MM.1S (cell line): Measurements from ENCODE around the gene PI4KA.
"Not testable (repeated sequence)": the region's sequence is repeated elsewhere in the genome, so short reads cannot be mapped to it uniquely, and the experiment has no call there.

Experiments used
- DNase-seq: peaks from one replicate; pipeline ENCODE4 v3.0.0-alpha.2; 2015
- H2AFZ ChIP-seq: fragments of 300-600 bp; sonication (generic); 2 replicates; pipeline ENCODE4 v1.6.0; 2016; ENCODE audit warnings: antibody characterized with exemption, low read length
- H3F3A ChIP-seq: fragments of 300-600 bp; sonication (generic); 2 replicates; pipeline ENCODE4 v1.6.1; 2016; ENCODE audit warnings: mild to moderate bottlenecking, antibody characterized with exemption, low read length, moderate library complexity, mixed read lengths; ENCODE audit not compliant: insufficient read depth
- H3K27ac ChIP-seq: fragments of 300-600 bp; sonication (generic); 2 replicates; pipeline ENCODE4 v1.5.1; 2016; ENCODE audit warnings: mild to moderate bottlenecking, low read length
- H3K27me3 ChIP-seq: fragments of 300-600 bp; sonication (generic); replicated peaks from 2 replicates; pipeline ENCODE4 v1.6.0; 2016; ENCODE audit warnings: low read length; ENCODE audit not compliant: insufficient read depth
- H3K36me3 ChIP-seq: fragments of 300-600 bp; sonication (generic); replicated peaks from 2 replicates; pipeline ENCODE4 v1.6.1; 2016; ENCODE audit warnings: mild to moderate bottlenecking, low read length, mixed read lengths; ENCODE audit not compliant: insufficient read depth
- H3K4me1 ChIP-seq: fragments of 300-600 bp; sonication (generic); 2 replicates; pipeline ENCODE4 v1.6.1; 2016; ENCODE audit warnings: low read length, mixed read lengths
- H3K4me2 ChIP-seq: fragments of 300-600 bp; sonication (generic); 2 replicates; pipeline ENCODE4 v1.6.0; 2016; ENCODE audit warnings: low read depth, low read length
- H3K4me3 ChIP-seq: fragments of 300-600 bp; sonication (generic); 2 replicates; pipeline ENCODE4 v1.5.1; 2016; ENCODE audit warnings: low read length, mixed read lengths
- H3K79me2 ChIP-seq: fragments of 300-600 bp; sonication (generic); 2 replicates; pipeline ENCODE4 v1.6.1; 2016; ENCODE audit warnings: mixed run types, low read length, mixed read lengths
- H3K9ac ChIP-seq: fragments of 300-600 bp; sonication (generic); 2 replicates; pipeline ENCODE4 v1.6.1; 2016; ENCODE audit warnings: low read length, mixed read lengths
- H3K9me2 ChIP-seq: fragments of 300-600 bp; sonication (generic); replicated peaks from 2 replicates; pipeline ENCODE4 v1.6.1; 2016; ENCODE audit warnings: mild to moderate bottlenecking, low read length, mixed read lengths; ENCODE audit not compliant: insufficient read depth
- H3K9me3 ChIP-seq: fragments of 300-600 bp; sonication (generic); replicated peaks from 2 replicates; pipeline ENCODE4 v1.6.1; 2016; ENCODE audit warnings: mild to moderate bottlenecking, low read length, mixed read lengths; ENCODE audit not compliant: insufficient read depth
- H4K20me1 ChIP-seq: fragments of 300-600 bp; sonication (generic); 2 replicates; pipeline ENCODE4 v1.6.1; 2016; ENCODE audit warnings: mild to moderate bottlenecking, low read length, moderate library complexity, mixed read lengths; ENCODE audit not compliant: insufficient read depth
- CTCF ChIP-seq: fragments of 300-600 bp; sonication (generic); IDR thresholded peaks from 2 replicates; pipeline ENCODE4 v1.5.1; 2016; ENCODE audit warnings: antibody characterized with exemption, low read length, mixed read lengths
- EZH2 ChIP-seq: fragments of 300-600 bp; sonication (generic); optimal IDR thresholded peaks from 2 replicates; pipeline ENCODE3; 2017; ENCODE audit warnings: low read depth, mild to moderate bottlenecking, antibody characterized with exemption, low read length, mixed read lengths
- EZH2phosphoT487 ChIP-seq: fragments of 300-600 bp; sonication (generic); IDR thresholded peaks from 2 replicates; pipeline ENCODE4 v1.6.1; 2018; ENCODE audit warnings: antibody characterized with exemption, low read length

The PI4KA gene

GRCh38 chr22:20823264-20823663, 35.3 kb downstream of the PI4KA start:
- no peaks in the 10 kb centered on the region for H3K9me2 ChIP-seq
- H3F3A ChIP-seq, result no peaks in the 10 kb centered on the region
- no peak overlapping the region for H2AFZ ChIP-seq
- H3K9ac ChIP-seq, result no peak overlapping the region
- no peaks in the 10 kb centered on the region for H3K79me2 ChIP-seq
- no peaks in the 10 kb centered on the region; the same call in 1 of the 2 replicates for H3K36me3 ChIP-seq
- H3K27ac ChIP-seq, result no peak overlapping the region
- DNase-seq, result no peak
- H3K4me2 ChIP-seq, result no peak overlapping the region
- no peak for TF ChIP-seq EZH2phosphoT487
- no peak for TF ChIP-seq EZH2
- TF ChIP-seq CTCF, result no peak
- H4K20me1 ChIP-seq, result no peaks in the 10 kb centered on the region
- H3K9me3 ChIP-seq, result no peaks in the 10 kb centered on the region
- H3K4me3 ChIP-seq, result no peak overlapping the region
- H3K4me1 ChIP-seq, result no peaks in the 10 kb centered on the region
- H3K27me3 ChIP-seq, result no peaks in the 10 kb centered on the region

- H3K9ac ChIP-seq, result no peak overlapping the region
- no peaks in the 10 kb centered on the region for H3K79me2 ChIP-seq
- no peaks in the 10 kb centered on the region for H3K27me3 ChIP-seq
- no peak overlapping the region for H3K27ac ChIP-seq
- TF ChIP-seq EZH2 (no peak), EZH2phosphoT487 (no peak), CTCF (no peak)
- H2AFZ ChIP-seq, result no peak overlapping the region
- H3K36me3 ChIP-seq, result no peaks in the 10 kb centered on the region; the same call in 1 of the 2 replicates
- no peaks in the 10 kb centered on the region for H3K4me1 ChIP-seq
- H3K9me2 ChIP-seq, result no peaks in the 10 kb centered on the region
- no peak overlapping the region for H3K4me3 ChIP-seq
- H3F3A ChIP-seq, result no peaks in the 10 kb centered on the region
- H4K20me1 ChIP-seq, result no peaks in the 10 kb centered on the region
- no peak for DNase-seq
- no peak overlapping the region for H3K4me2 ChIP-seq
- H3K9me3 ChIP-seq, result no peaks in the 10 kb centered on the region
These were observed 36.4 kb downstream of the PI4KA start for GRCh38 chr22:20822240-20822639.

- not testable (repeated sequence) for DNase-seq, H3K4me1 ChIP-seq, H4K20me1 ChIP-seq, H3K79me2 ChIP-seq, H3K27me3 ChIP-seq, H3K36me3 ChIP-seq, H3K9me3 ChIP-seq, H3K4me2 ChIP-seq, H3K27ac ChIP-seq, H3K9me2 ChIP-seq, H3K4me3 ChIP-seq, H3F3A ChIP-seq, H3K9ac ChIP-seq, H2AFZ ChIP-seq
These were observed 36.8 kb downstream of the PI4KA start for GRCh38 chr22:20821717-20822239.

- no peaks in the 10 kb centered on the region for H3K4me1 ChIP-seq
- no peaks in the 10 kb centered on the region for H3K79me2 ChIP-seq
- H3K27ac ChIP-seq, result no peak overlapping the region
- no peak for TF ChIP-seq CTCF
- no peak for TF ChIP-seq EZH2
- TF ChIP-seq EZH2phosphoT487, result no peak
- H3K36me3 ChIP-seq, result no peaks in the 10 kb centered on the region; the same call in 1 of the 2 replicates
- no peak overlapping the region for H3K4me2 ChIP-seq
- no peaks in the 10 kb centered on the region for H3F3A ChIP-seq
- H3K9me2 ChIP-seq, result no peaks in the 10 kb centered on the region
- H2AFZ ChIP-seq, result no peak overlapping the region
- H3K9me3 ChIP-seq, result no peaks in the 10 kb centered on the region
- no peak overlapping the region for H3K4me3 ChIP-seq
- no peak for DNase-seq
- no peaks in the 10 kb centered on the region for H3K27me3 ChIP-seq
- H4K20me1 ChIP-seq, result no peaks in the 10 kb centered on the region
- H3K9ac ChIP-seq, result no peak overlapping the region
These were observed 39.1 kb downstream of the PI4KA start for GRCh38 chr22:20819471-20819870.
